ENCODE measurements around the gene SIGLEC5. TPM values are rescaled to one million over a fixed set of nuclear protein-coding genes. Genes with fewer than 3 reads are reported as not detected.

SIGLEC5 gene
- total and polyA plus RNA-seq, 2 of the 4 experiments (the other 2 are of a cell fraction) = not detected

DNA sequence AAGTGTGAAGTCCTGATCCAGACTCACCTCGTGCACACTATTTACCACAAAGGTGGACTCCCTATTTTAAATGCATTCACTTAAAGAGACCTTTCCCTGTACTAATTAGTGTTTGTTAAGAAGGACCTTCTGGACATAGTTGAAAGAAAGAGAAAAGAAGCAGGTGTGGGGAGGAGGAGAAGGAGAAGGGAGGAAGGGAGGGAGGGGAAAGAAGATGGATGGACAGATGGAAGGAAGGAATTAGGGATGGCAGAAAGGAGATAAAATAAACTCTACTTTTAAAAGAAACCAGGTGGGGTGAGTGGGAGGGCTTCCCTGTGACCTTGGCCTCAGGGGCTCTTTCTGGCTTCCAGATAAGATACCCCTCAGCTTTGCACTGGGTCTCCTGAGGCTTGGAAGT, 37.7 kb downstream of the SIGLEC5 start:
- Histone ChIP-seq H2AFZ (replicated peaks; ENCODE audit: low read length, poor library complexity) (no peak overlapping the region), H2BK5ac (ENCODE audit: low read depth, low read length, poor library complexity, severe bottlenecking) (no peak overlapping the region), H3K27me3 (ENCODE audit: control insufficient read depth, insufficient read depth, low read length) (no peaks in the 10 kb centered on the region), H4K91ac (ENCODE audit: insufficient read depth, low read depth, low read length) (no peak overlapping the region), H3K79me1 (ENCODE audit: low read depth in 1 of 2, low read length in 2 of 2) (peaks cover 0 to 4% of the 10 kb centered on the region in 2 experiments; a peak in 2 of 4 replicates), H3K9me3 (ENCODE audit: control insufficient read depth, insufficient read depth, low read length) (peaks cover 5% of the 10 kb centered on the region), H3K27ac (ENCODE audit: insufficient read depth, low read length) (no peak overlapping the region), H2AK9ac (replicated peaks; ENCODE audit: low read depth, low read length, poor library complexity) (no peak overlapping the region), H3K14ac (replicated peaks; ENCODE audit: low read depth, low read length) (no peak overlapping the region), H2AK5ac (ENCODE audit: low read depth, low read length) (no peak overlapping the region), H3K56ac (ENCODE audit: extremely low read depth, insufficient read depth, low read length) (no peak overlapping the region), H4K20me1 (ENCODE audit: insufficient read depth, low read length) (no peaks in the 10 kb centered on the region), H4K8ac (ENCODE audit: low read depth in 2 of 2, low read length in 2 of 2) (no peak overlapping the region), H3K4me2 (ENCODE audit: low read depth, low read length) (no peak overlapping the region), H3K23ac (ENCODE audit: low read depth, low read length) (no peak overlapping the region), H3K36me3 (ENCODE audit: control insufficient read depth, insufficient read depth, low read length) (peaks cover 3% of the 10 kb centered on the region), H2BK120ac (ENCODE audit: low read depth, low read length) (no peak overlapping the region), H2BK20ac (ENCODE audit: low read depth, low read length) (no peak overlapping the region), H4K5ac (ENCODE audit: low read depth, low read length) (no peak overlapping the region), H3K4ac (ENCODE audit: low read depth, low read length) (no peak overlapping the region), H2BK15ac (ENCODE audit: low read depth, low read length) (no peak overlapping the region), H3K9me1 (ENCODE audit: insufficient read depth, low read length) (peaks cover 6% of the 10 kb centered on the region), H3K4me3 (ENCODE audit: insufficient read depth, low read depth, low read length) (no peak overlapping the region), H3K18ac (ENCODE audit: low read depth, low read length) (no peak overlapping the region), H3K4me1 (ENCODE audit: control insufficient read depth, insufficient read depth, low read length) (peaks cover 3% of the 10 kb centered on the region; the same call in 1 of the 2 replicates), H3K9ac (ENCODE audit: low read depth, low read length) (no peak overlapping the region)
- BruUV-seq (replicated peaks) = no TSS peak
- ChIA-PET POLR2A (ENCODE audit: unreplicated experiment) (no interaction called here), CTCF (no interaction called here)
- TF ChIP-seq MAZ (IDR thresholded peaks at IDR 0.05; ENCODE audit: borderline replicate concordance, low read depth, low read length) (no peak), RAD21 (IDR thresholded peaks at IDR 0.05; ENCODE audit: low read length) (no peak), SMC3 (IDR thresholded peaks at IDR 0.05; ENCODE audit: low read depth, low read length) (no peak), RCOR1 (IDR thresholded peaks at IDR 0.05; ENCODE audit: insufficient replicate concordance, low read length) (no peak), CEBPB (IDR thresholded peaks at IDR 0.05; ENCODE audit: low read depth, low read length) (no peak), NFE2L2 (IDR thresholded peaks at IDR 0.05; ENCODE audit: low read depth, low read length) (no peak), MXI1 (IDR thresholded peaks at IDR 0.05; ENCODE audit: borderline replicate concordance, low read depth, low read length) (no peak), POLR2A (IDR thresholded peaks at IDR 0.05; ENCODE audit: low read depth, low read length) (no peak), FOS (IDR thresholded peaks at IDR 0.05; ENCODE audit: low read depth, low read length) (no peak), CHD1 (IDR thresholded peaks at IDR 0.05; ENCODE audit: low read depth, low read length) (no peak)
- TF ChIP-seq, protein P1, sequence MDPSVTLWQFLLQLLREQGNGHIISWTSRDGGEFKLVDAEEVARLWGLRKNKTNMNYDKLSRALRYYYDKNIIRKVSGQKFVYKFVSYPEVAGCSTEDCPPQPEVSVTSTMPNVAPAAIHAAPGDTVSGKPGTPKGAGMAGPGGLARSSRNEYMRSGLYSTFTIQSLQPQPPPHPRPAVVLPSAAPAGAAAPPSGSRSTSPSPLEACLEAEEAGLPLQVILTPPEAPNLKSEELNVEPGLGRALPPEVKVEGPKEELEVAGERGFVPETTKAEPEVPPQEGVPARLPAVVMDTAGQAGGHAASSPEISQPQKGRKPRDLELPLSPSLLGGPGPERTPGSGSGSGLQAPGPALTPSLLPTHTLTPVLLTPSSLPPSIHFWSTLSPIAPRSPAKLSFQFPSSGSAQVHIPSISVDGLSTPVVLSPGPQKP (IDR thresholded peaks at IDR 0.05; ENCODE audit: borderline replicate concordance, low read depth, low read length) = no peak
- TF ChIP-seq, protein P2, sequence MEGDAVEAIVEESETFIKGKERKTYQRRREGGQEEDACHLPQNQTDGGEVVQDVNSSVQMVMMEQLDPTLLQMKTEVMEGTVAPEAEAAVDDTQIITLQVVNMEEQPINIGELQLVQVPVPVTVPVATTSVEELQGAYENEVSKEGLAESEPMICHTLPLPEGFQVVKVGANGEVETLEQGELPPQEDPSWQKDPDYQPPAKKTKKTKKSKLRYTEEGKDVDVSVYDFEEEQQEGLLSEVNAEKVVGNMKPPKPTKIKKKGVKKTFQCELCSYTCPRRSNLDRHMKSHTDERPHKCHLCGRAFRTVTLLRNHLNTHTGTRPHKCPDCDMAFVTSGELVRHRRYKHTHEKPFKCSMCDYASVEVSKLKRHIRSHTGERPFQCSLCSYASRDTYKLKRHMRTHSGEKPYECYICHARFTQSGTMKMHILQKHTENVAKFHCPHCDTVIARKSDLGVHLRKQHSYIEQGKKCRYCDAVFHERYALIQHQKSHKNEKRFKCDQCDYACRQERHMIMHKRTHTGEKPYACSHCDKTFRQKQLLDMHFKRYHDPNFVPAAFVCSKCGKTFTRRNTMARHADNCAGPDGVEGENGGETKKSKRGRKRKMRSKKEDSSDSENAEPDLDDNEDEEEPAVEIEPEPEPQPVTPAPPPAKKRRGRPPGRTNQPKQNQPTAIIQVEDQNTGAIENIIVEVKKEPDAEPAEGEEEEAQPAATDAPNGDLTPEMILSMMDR (conservative IDR thresholded peaks at IDR 0.05; ENCODE audit: low read depth, low read length) = no peak
- TF ChIP-seq, protein P3, sequence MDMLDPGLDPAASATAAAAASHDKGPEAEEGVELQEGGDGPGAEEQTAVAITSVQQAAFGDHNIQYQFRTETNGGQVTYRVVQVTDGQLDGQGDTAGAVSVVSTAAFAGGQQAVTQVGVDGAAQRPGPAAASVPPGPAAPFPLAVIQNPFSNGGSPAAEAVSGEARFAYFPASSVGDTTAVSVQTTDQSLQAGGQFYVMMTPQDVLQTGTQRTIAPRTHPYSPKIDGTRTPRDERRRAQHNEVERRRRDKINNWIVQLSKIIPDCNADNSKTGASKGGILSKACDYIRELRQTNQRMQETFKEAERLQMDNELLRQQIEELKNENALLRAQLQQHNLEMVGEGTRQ (IDR thresholded peaks at IDR 0.05; ENCODE audit: low read depth, low read length) = no peak
- in situ Hi-C loops (cut with MboI; ENCODE audit: low sequenced_read_pairs) = no loop called here
- no peak for ATAC-seq (ENCODE audit: low read depth)
- intact Hi-C loops (cut with micrococcal nuclease) = loop anchor here (5.0 kb wide), 1 partner anchor 485 kb away; the partner anchor contains the start of gene CTU1
- dilution Hi-C loops (cut with HindIII; ENCODE audit: low sequenced_read_pairs, unreplicated experiment) = no loop called here
- no peak for DNase-seq
- no CpG with 5 or more reads among the region's 1 CpG for WGBS, 2 experiments (ENCODE audit: extremely low coverage in 2 of 2, insufficient read length in 1 of 2)
